Measurements from ENCODE around the gene PRR5L. TPM values are rescaled to one million over a fixed set of nuclear protein-coding genes. Genes with fewer than 3 reads are reported as not detected.

The PRR5L gene
- total RNA-seq, 2 donors from 2014 or later = 6.4 to 12.2 TPM

- DNase-seq (ENCODE audit: low spot score) = no peak
- intact Hi-C loops (cut with DNase I) = no loop called here
Measured at GRCh38 chr11:36371590-36371989, 75.5 kb downstream of the PRR5L start.

- DNase-seq (ENCODE audit: low spot score) = no peak
- intact Hi-C loops (cut with DNase I) = no loop called here
Measured at GRCh38 chr11:36372101-36372771, 76.1 kb downstream of the PRR5L start.

- intact Hi-C loops (cut with DNase I) = no loop called here
- DNase-seq (ENCODE audit: low spot score) = peak; percentile 85
Measured at GRCh38 chr11:36373016-36374010, 77.2 kb downstream of the PRR5L start.

GRCh38 chr11:36374726-36375125 is 78.6 kb downstream of the PRR5L start:
- intact Hi-C loops (cut with DNase I) = no loop called here
- DNase-seq (ENCODE audit: low spot score) = no peak

GRCh38 chr11:36375353-36376008 is 79.4 kb downstream of the PRR5L start:
- intact Hi-C loops (cut with DNase I) = no loop called here
- no peak for DNase-seq (ENCODE audit: low spot score)

GRCh38 chr11:36376009-36376887 is 80.2 kb downstream of the PRR5L start:
- peak; percentile 81 for DNase-seq (ENCODE audit: low spot score)
- intact Hi-C loops (cut with DNase I) = no loop called here

GRCh38 chr11:36376888-36377758 is 81.0 kb downstream of the PRR5L start:
- DNase-seq (ENCODE audit: low spot score) = peak; percentile 88

GRCh38 chr11:36377759-36378564 is 81.9 kb downstream of the PRR5L start:
- intact Hi-C loops (cut with DNase I) = no loop called here
- DNase-seq (ENCODE audit: low spot score) = no peak

More at GRCh38 chr11:36376888-36377758, 81.0 kb downstream of the PRR5L start:
- intact Hi-C loops (cut with DNase I) = no loop called here

- no peak for DNase-seq (ENCODE audit: low spot score)
- intact Hi-C loops (cut with DNase I) = no loop called here
Measured at GRCh38 chr11:36379653-36380052, 83.6 kb downstream of the PRR5L start.

- intact Hi-C loops (cut with DNase I) = no loop called here
- DNase-seq (ENCODE audit: low spot score) = no peak
Measured at GRCh38 chr11:36380296-36381014, 84.4 kb downstream of the PRR5L start.

GRCh38 chr11:36381015-36381360 is 84.9 kb downstream of the PRR5L start:
- no peak for DNase-seq (ENCODE audit: low spot score)
- intact Hi-C loops (cut with DNase I) = no loop called here

GRCh38 chr11:36383195-36383594 is 87.1 kb downstream of the PRR5L start:
- intact Hi-C loops (cut with DNase I) = no loop called here
- DNase-seq (ENCODE audit: low spot score) = no peak

GRCh38 chr11:36385121-36385970 is 89.3 kb downstream of the PRR5L start:
- no peak for DNase-seq (ENCODE audit: low spot score)
- intact Hi-C loops (cut with DNase I) = no loop called here

GRCh38 chr11:36386411-36386810 is 90.3 kb downstream of the PRR5L start:
- no peak for DNase-seq (ENCODE audit: low spot score)
- intact Hi-C loops (cut with DNase I) = no loop called here

GRCh38 chr11:36388071-36388470 is 92.0 kb downstream of the PRR5L start:
- no peak for DNase-seq (ENCODE audit: low spot score)
- intact Hi-C loops (cut with DNase I) = no loop called here

- DNase-seq (ENCODE audit: low spot score) = no peak
- intact Hi-C loops (cut with DNase I) = no loop called here
Measured at GRCh38 chr11:36388951-36389350, 92.9 kb downstream of the PRR5L start.

Measured in posterior vena cava (tissue), 2 donors.